Neural progenitor cell (in vitro differentiated cells): Measurements from ENCODE around the gene NHLRC3.

Experiments used
- EZH2 ChIP-seq: fragments of 200-600 bp; sonication (generic); IDR thresholded peaks from 2 replicates; pipeline ENCODE4 v1.6.1; 2017; ENCODE audit warnings: antibody characterized with exemption, mild to moderate bottlenecking, moderate library complexity
- EZH2phosphoT487 ChIP-seq: fragments of 200-600 bp; sonication (generic); IDR thresholded peaks from 2 replicates; pipeline ENCODE4 v1.6.1; 2017; ENCODE audit warnings: antibody characterized with exemption
- TF ChIP-seq, protein P1 (sequence below): fragments of 200-600 bp; sonication (generic); IDR thresholded peaks from 2 replicates; pipeline ENCODE4 v1.5.1; 2017; ENCODE audit warnings: antibody characterized with exemption, mild to moderate bottlenecking

DNA sequence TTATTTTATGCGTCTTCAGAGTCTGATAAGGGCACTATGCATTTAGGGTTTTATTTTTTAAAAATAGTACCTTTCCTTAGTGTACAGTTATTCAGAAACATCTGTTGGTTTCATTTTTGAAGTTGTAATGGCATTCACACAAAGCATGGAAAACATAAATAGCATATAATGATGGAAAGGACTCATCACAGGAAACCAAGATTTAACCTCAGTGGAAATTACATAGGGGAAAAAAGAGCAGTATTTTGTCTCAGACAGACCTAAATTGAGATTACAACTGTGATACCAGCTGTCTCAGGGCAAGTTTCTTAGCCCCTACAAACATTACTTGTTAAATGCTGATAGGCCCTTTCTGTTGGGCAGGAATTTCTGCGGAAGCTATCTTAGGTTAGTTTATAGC is 57.2 kb downstream of the NHLRC3 start:
- TF ChIP-seq, protein P1, sequence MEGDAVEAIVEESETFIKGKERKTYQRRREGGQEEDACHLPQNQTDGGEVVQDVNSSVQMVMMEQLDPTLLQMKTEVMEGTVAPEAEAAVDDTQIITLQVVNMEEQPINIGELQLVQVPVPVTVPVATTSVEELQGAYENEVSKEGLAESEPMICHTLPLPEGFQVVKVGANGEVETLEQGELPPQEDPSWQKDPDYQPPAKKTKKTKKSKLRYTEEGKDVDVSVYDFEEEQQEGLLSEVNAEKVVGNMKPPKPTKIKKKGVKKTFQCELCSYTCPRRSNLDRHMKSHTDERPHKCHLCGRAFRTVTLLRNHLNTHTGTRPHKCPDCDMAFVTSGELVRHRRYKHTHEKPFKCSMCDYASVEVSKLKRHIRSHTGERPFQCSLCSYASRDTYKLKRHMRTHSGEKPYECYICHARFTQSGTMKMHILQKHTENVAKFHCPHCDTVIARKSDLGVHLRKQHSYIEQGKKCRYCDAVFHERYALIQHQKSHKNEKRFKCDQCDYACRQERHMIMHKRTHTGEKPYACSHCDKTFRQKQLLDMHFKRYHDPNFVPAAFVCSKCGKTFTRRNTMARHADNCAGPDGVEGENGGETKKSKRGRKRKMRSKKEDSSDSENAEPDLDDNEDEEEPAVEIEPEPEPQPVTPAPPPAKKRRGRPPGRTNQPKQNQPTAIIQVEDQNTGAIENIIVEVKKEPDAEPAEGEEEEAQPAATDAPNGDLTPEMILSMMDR = no peak
- TF ChIP-seq EZH2 (no peak), EZH2phosphoT487 (no peak)
